Fibroblast of mammary gland (primary cell): ENCODE results near the gene COL5A3.

Source experiments
- DNase-seq: peaks from one replicate; pipeline ENCODE4 v3.0.0-alpha.2; 2010; ENCODE audit warnings: low read depth
- H3K4me3 ChIP-seq: 2 replicates; pipeline ENCODE4 v1.5.1; 2011; ENCODE audit warnings: low read depth, mild to moderate bottlenecking, low read length, moderate library complexity; ENCODE audit not compliant: control insufficient read depth
- CTCF ChIP-seq: conservative IDR thresholded peaks from 2 replicates; pipeline ENCODE4 v1.5.1; 2011; ENCODE audit warnings: low read depth, low read length, inconsistent platforms; ENCODE audit not compliant: control insufficient read depth, insufficient read depth

COL5A3 gene

GRCh38 chr19:10010247-10010691 lies at the start of gene COL5A3:
COL5A3 (minus strand) TSS chr19:10010504; CDS start chr19:10010385, 119 bp downstream.
- TF ChIP-seq CTCF: no peak
- peak within 1 kb of the TSS; percentile 66 for H3K4me3 ChIP-seq
- DNase-seq: peak; percentile 84

GRCh38 chr19:10052602-10053360 lies 42.5 kb upstream of the COL5A3 start:
- no peak for TF ChIP-seq CTCF
- no peak for DNase-seq

GRCh38 chr19:10049626-10050025 lies 39.3 kb upstream of the COL5A3 start:
- DNase-seq: no peak
- TF ChIP-seq CTCF: no peak
- H3K4me3 ChIP-seq: no peak overlapping the region

More at GRCh38 chr19:10052602-10053360, 42.5 kb upstream of the COL5A3 start:
- H3K4me3 ChIP-seq: no peak overlapping the region

- TF ChIP-seq CTCF: no peak
- no peak for DNase-seq
- H3K4me3 ChIP-seq: no peak overlapping the region
Measured at GRCh38 chr19:10045371-10045770, 35.1 kb upstream of the COL5A3 start.

- H3K4me3 ChIP-seq: no peak overlapping the region
- no peak for TF ChIP-seq CTCF
- no peak for DNase-seq
Measured at GRCh38 chr19:10044390-10044789, 34.1 kb upstream of the COL5A3 start.

GRCh38 chr19:10043286-10043927 lies 33.1 kb upstream of the COL5A3 start:
- peak; percentile 49 for DNase-seq

More at GRCh38 chr19:10043286-10043927, 33.1 kb upstream of the COL5A3 start:
- H3K4me3 ChIP-seq: no peak overlapping the region
- no peak for TF ChIP-seq CTCF
